ENCODE results near the gene DYNC1H1.
"Not testable (repeated sequence)": the region's sequence is repeated elsewhere in the genome, so short reads cannot be mapped to it uniquely, and the experiment has no call there.

Gene DYNC1H1

GRCh38 chr14:102078831-102079699 lies 114.7 kb downstream of the DYNC1H1 start:
- Histone ChIP-seq H3K4me2 (no peak overlapping the region), H4K20me1 (ENCODE audit: insufficient read depth) (peaks cover 26% of the 10 kb centered on the region), H3K27ac (no peak overlapping the region), H3K27me3 (ENCODE audit: insufficient read depth, low read depth) (no peaks in the 10 kb centered on the region), H3K4me1 (ENCODE audit: low read depth, poor library complexity, severe bottlenecking) (peaks cover 14% of the 10 kb centered on the region), H3K36me3 (ENCODE audit: insufficient read depth) (peaks cover 31% of the 10 kb centered on the region; the same call in 1 of the 2 replicates), H2AFZ (ENCODE audit: low read depth) (no peak overlapping the region), H3K79me2 (ENCODE audit: insufficient read depth, low read depth) (peaks cover 16% of the 10 kb centered on the region), H3K4me3 (IDR thresholded peaks at IDR 0.05; ENCODE audit: insufficient read depth, low read depth, low read length) (no peak overlapping the region), H3K9ac (no peak overlapping the region)
- no peak for TF ChIP-seq CTCF (conservative IDR thresholded peaks at IDR 0.05; ENCODE audit: low read depth, low read length)

- Histone ChIP-seq H3K9ac (no peak overlapping the region), H4K20me1 (ENCODE audit: insufficient read depth) (peaks cover 31% of the 10 kb centered on the region)
- no peak for TF ChIP-seq CTCF (conservative IDR thresholded peaks at IDR 0.05; ENCODE audit: low read depth, low read length)
Measured at GRCh38 chr14:102079700-102079979, 115.3 kb downstream of the DYNC1H1 start.

GRCh38 chr14:102080183-102081080 lies 116.1 kb downstream of the DYNC1H1 start:
- H3K79me2 ChIP-seq (ENCODE audit: insufficient read depth, low read depth): peaks cover 30% of the 10 kb centered on the region
- no peak overlapping the region for H2AFZ ChIP-seq (ENCODE audit: low read depth)
- H3K4me3 ChIP-seq (IDR thresholded peaks at IDR 0.05; ENCODE audit: insufficient read depth, low read depth, low read length): no peak overlapping the region
- peaks cover 39% of the 10 kb centered on the region for H4K20me1 ChIP-seq (ENCODE audit: insufficient read depth)
- no peak for TF ChIP-seq CTCF (conservative IDR thresholded peaks at IDR 0.05; ENCODE audit: low read depth, low read length)
- no peak overlapping the region for H3K9ac ChIP-seq
- no peak overlapping the region for H3K4me2 ChIP-seq
- peaks cover 28% of the 10 kb centered on the region for H3K4me1 ChIP-seq (ENCODE audit: low read depth, poor library complexity, severe bottlenecking)
- H3K27ac ChIP-seq: no peak overlapping the region
- peaks cover 42% of the 10 kb centered on the region; the same call in 1 of the 2 replicates for H3K36me3 ChIP-seq (ENCODE audit: insufficient read depth)
- no peaks in the 10 kb centered on the region for H3K27me3 ChIP-seq (ENCODE audit: insufficient read depth, low read depth)

More at GRCh38 chr14:102079700-102079979, 115.3 kb downstream of the DYNC1H1 start:
- H3K36me3 ChIP-seq (ENCODE audit: insufficient read depth): peaks cover 34% of the 10 kb centered on the region; the same call in 1 of the 2 replicates
- H2AFZ ChIP-seq (ENCODE audit: low read depth): no peak overlapping the region
- H3K4me3 ChIP-seq (IDR thresholded peaks at IDR 0.05; ENCODE audit: insufficient read depth, low read depth, low read length): no peak overlapping the region
- H3K4me1 ChIP-seq (ENCODE audit: low read depth, poor library complexity, severe bottlenecking): peaks cover 20% of the 10 kb centered on the region
- no peaks in the 10 kb centered on the region for H3K27me3 ChIP-seq (ENCODE audit: insufficient read depth, low read depth)
- no peak overlapping the region for H3K27ac ChIP-seq
- H3K79me2 ChIP-seq (ENCODE audit: insufficient read depth, low read depth): peaks cover 22% of the 10 kb centered on the region
- no peak overlapping the region for H3K4me2 ChIP-seq

- Histone ChIP-seq H3K79me2 (ENCODE audit: insufficient read depth, low read depth) (peaks cover 40% of the 10 kb centered on the region), H2AFZ (ENCODE audit: low read depth) (no peak overlapping the region), H3K4me3 (IDR thresholded peaks at IDR 0.05; ENCODE audit: insufficient read depth, low read depth, low read length) (no peak overlapping the region), H3K27ac (no peak overlapping the region), H3K9ac (no peak overlapping the region), H4K20me1 (ENCODE audit: insufficient read depth) (peaks cover 47% of the 10 kb centered on the region), H3K4me2 (peak overlapping the region; percentile 18; the same call in 1 of the 2 replicates), H3K27me3 (ENCODE audit: insufficient read depth, low read depth) (no peaks in the 10 kb centered on the region), H3K36me3 (ENCODE audit: insufficient read depth) (peaks cover 45% of the 10 kb centered on the region; the same call in 1 of the 2 replicates), H3K4me1 (ENCODE audit: low read depth, poor library complexity, severe bottlenecking) (peaks cover 30% of the 10 kb centered on the region)
- no peak for TF ChIP-seq CTCF (conservative IDR thresholded peaks at IDR 0.05; ENCODE audit: low read depth, low read length)
Measured at GRCh38 chr14:102081231-102082080, 117.1 kb downstream of the DYNC1H1 start.

- not testable (repeated sequence) for H3K9ac ChIP-seq; H3K4me3 ChIP-seq (IDR thresholded peaks at IDR 0.05; ENCODE audit: insufficient read depth, low read depth, low read length); H3K27ac ChIP-seq; H3K27me3 ChIP-seq (ENCODE audit: insufficient read depth, low read depth); H2AFZ ChIP-seq (ENCODE audit: low read depth)
- peaks cover 36% of the 10 kb centered on the region for H3K4me1 ChIP-seq (ENCODE audit: low read depth, poor library complexity, severe bottlenecking)
- H4K20me1 ChIP-seq (ENCODE audit: insufficient read depth): peaks cover 47% of the 10 kb centered on the region
- peak overlapping the region; percentile 86 for H3K4me2 ChIP-seq
- H3K79me2 ChIP-seq (ENCODE audit: insufficient read depth, low read depth): peaks cover 40% of the 10 kb centered on the region
- H3K36me3 ChIP-seq (ENCODE audit: insufficient read depth): peaks cover 45% of the 10 kb centered on the region; the same call in 1 of the 2 replicates
Measured at GRCh38 chr14:102084522-102084921, 120.1 kb downstream of the DYNC1H1 start.

All from KMS-11 (cell line).